ENCODE data around the gene GALNT18.

The GALNT18 gene

GRCh38 chr11:11463405-11463804 lies 158.4 kb downstream of the GALNT18 start (continued):
- TF ChIP-seq MEIS1 (CRISPR knock-in tag; IDR thresholded peaks at IDR 0.05; ENCODE audit: borderline replicate concordance): peak; percentile 98
- no peak for TF ChIP-seq PRDM2 (tag by site-specific recombination; IDR thresholded peaks at IDR 0.05; ENCODE audit: borderline replicate concordance)
- no peak for TF ChIP-seq ZNF221 (tag by site-specific recombination; IDR thresholded peaks at IDR 0.05; ENCODE audit: borderline replicate concordance)
- 0 out of 2 replicates have a peak, but pooled peaks have one; percentile 43 for TF ChIP-seq KLF16 (tag by site-specific recombination; IDR thresholded peaks at IDR 0.05)
- no peak for TF ChIP-seq KLF1 (tag by site-specific recombination; IDR thresholded peaks at IDR 0.05)
- TF ChIP-seq FEZF1 (tag by site-specific recombination; IDR thresholded peaks at IDR 0.05): peak; percentile 98
- TF ChIP-seq ZNF776 (tag by site-specific recombination; IDR thresholded peaks at IDR 0.05; ENCODE audit: borderline replicate concordance): no peak
- TF ChIP-seq OVOL3 (tag by site-specific recombination; IDR thresholded peaks at IDR 0.05): no peak
- TF ChIP-seq ZNF292 (tag by site-specific recombination; IDR thresholded peaks at IDR 0.05; ENCODE audit: borderline replicate concordance, low read depth): no peak
- TF ChIP-seq SP3 (tag by site-specific recombination; IDR thresholded peaks at IDR 0.05): no peak
- TF ChIP-seq PRDM6 (tag by site-specific recombination; IDR thresholded peaks at IDR 0.05): peak; percentile 97
- no peak for TF ChIP-seq ZNF311 (tag by site-specific recombination; IDR thresholded peaks at IDR 0.05; ENCODE audit: borderline replicate concordance)
- no peak for TF ChIP-seq ZNF621 (tag by site-specific recombination; IDR thresholded peaks at IDR 0.05)

- no peak overlapping the region for H3K4me3 ChIP-seq (ENCODE audit: low read depth, low read length)
- POLR2A ChIA-PET: no interaction called here
- CTCF ChIA-PET: no interaction called here
- no peaks in the 10 kb centered on the region for H3K36me3 ChIP-seq (ENCODE audit: control insufficient read depth in 2 of 2, insufficient read depth in 1 of 2, low read length in 2 of 2)
- H3K4me1 ChIP-seq (ENCODE audit: control insufficient read depth, insufficient read depth, low read length): 0 out of 2 replicates have a peak, but pooled peaks cover 6% of the 10 kb centered on the region
- H3K9me3 ChIP-seq (ENCODE audit: control insufficient read depth, insufficient read depth, low read depth, low read length): no peaks in the 10 kb centered on the region
- TF ChIP-seq ZNF488 (tag by site-specific recombination; IDR thresholded peaks at IDR 0.05): no peak
- H3K27ac ChIP-seq (ENCODE audit: extremely low read depth, low read depth, low read length): no peak overlapping the region
These were observed 160.3 kb downstream of the GALNT18 start for GRCh38 chr11:11461473-11461872.

- Histone ChIP-seq H3K4me1 (ENCODE audit: control insufficient read depth, insufficient read depth, low read length) (0 out of 2 replicates have a peak, but pooled peaks cover 6% of the 10 kb centered on the region), H3K4me3 (ENCODE audit: low read depth, low read length) (no peak overlapping the region), H3K36me3 (ENCODE audit: control insufficient read depth in 2 of 2, insufficient read depth in 1 of 2, low read length in 2 of 2) (no peaks in the 10 kb centered on the region), H3K9me3 (ENCODE audit: control insufficient read depth, insufficient read depth, low read depth, low read length) (no peaks in the 10 kb centered on the region), H3K27ac (ENCODE audit: extremely low read depth, low read depth, low read length) (no peak overlapping the region)
- POLR2A ChIA-PET: no interaction called here
- CTCF ChIA-PET: interaction anchor here (0.6 kb wide), 1 partner anchor 13 kb away, joined by 3 read pairs; no protein-coding TSS in a partner anchor
- TF ChIP-seq SCRT1 (tag by site-specific recombination; IDR thresholded peaks at IDR 0.05; ENCODE audit: borderline replicate concordance): no peak
- TF ChIP-seq SETDB1 (IDR thresholded peaks at IDR 0.05; ENCODE audit: insufficient read length, low read length): peak; percentile 16
- TF ChIP-seq ZNF354C (tag by site-specific recombination; IDR thresholded peaks at IDR 0.05; ENCODE audit: borderline replicate concordance, low read depth): no peak
These were observed 162.2 kb downstream of the GALNT18 start for GRCh38 chr11:11459578-11459977.
